ENCODE data around the gene BRINP1.

BRINP1 gene, protein sequence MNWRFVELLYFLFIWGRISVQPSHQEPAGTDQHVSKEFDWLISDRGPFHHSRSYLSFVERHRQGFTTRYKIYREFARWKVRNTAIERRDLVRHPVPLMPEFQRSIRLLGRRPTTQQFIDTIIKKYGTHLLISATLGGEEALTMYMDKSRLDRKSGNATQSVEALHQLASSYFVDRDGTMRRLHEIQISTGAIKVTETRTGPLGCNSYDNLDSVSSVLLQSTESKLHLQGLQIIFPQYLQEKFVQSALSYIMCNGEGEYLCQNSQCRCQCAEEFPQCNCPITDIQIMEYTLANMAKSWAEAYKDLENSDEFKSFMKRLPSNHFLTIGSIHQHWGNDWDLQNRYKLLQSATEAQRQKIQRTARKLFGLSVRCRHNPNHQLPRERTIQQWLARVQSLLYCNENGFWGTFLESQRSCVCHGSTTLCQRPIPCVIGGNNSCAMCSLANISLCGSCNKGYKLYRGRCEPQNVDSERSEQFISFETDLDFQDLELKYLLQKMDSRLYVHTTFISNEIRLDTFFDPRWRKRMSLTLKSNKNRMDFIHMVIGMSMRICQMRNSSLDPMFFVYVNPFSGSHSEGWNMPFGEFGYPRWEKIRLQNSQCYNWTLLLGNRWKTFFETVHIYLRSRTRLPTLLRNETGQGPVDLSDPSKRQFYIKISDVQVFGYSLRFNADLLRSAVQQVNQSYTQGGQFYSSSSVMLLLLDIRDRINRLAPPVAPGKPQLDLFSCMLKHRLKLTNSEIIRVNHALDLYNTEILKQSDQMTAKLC

DNA sequence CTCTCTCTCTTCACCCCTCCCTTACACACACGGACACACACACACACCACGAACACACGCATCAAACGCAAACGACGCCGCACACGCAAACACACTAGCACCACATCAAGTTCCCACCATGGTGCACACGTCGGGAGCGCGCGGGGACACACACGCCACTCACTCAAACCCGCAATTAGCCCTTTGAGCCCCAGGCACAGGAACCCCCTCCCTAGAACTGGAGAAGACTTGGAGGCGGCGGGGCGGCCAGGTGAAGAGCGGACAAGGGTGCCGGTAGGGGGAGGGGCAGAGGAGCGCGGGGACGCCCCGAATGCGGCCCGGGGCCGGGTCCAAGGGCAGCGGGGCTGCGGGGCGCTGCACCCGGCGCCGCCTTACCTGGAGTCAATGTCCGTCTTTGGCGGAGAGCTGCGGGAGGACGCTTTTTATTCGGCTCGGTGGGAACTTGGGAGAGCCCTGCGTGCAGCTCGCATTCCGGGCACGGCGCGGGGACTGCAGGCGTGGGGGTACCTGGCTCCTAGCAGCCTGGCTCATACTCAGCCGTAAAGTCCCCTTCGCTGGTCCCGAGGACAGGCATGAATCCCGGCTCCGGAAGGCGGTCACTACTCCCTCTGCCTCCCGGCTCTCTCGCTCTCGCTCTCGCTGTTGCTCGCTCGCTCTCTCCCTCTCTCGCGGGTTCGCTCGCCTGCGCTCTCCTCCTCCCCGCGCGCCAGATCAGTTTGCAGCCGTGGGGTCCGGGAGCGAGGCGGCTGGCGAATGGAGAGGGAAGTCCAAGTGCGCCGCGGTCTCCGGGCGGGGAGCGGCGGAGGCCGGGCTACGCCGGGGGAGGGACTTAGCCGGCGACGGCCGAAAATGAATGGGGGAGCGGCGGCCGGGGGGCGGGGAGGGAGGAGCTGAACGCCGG lies at the start of gene BRINP1:
BRINP1 (minus strand) TSS at position 755 of the 901 bp plus-strand sequence. CDS start 56,080 bp downstream, outside the sequence.
- DNase-seq = no peak

DNA sequence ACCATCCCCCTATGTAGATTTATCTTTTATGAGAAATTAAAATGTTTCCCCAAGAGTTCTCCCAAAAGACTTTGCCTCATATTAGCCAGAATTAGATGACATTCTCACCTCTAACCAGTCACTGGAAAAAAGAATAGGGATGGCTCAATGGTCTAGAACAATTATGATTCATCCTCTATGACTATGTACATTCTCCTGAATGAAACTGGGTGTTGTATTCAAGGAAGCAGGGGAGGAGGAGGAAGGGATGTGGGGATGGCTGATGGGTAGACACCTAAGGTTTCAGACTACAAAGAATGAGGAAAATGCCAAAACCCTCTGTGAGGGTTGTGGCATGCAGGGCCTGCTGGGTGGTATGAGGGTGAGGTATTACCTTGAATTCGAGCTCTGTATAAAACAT lies 49.5 kb upstream of the BRINP1 start:
- no peak for DNase-seq

DNA sequence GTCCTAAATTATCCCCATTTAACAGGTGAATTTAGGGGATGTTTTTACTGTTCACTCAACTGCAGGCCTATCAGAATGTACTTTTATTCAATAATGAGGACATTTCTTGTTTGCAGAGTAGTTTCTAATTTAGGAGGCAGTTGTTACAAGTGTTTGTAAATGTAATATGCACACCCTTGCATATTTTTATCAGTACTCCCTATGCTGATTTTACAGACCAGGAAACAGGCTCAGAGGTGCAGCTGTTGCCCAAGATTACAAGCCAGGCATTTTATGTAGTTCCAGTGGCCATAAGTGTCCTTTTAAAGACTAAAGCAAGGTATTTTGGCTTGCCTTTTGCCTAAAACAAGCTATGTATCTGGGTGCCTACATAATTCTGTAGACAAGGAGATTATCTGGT lies 47.6 kb upstream of the BRINP1 start:
- no peak for DNase-seq

DNA sequence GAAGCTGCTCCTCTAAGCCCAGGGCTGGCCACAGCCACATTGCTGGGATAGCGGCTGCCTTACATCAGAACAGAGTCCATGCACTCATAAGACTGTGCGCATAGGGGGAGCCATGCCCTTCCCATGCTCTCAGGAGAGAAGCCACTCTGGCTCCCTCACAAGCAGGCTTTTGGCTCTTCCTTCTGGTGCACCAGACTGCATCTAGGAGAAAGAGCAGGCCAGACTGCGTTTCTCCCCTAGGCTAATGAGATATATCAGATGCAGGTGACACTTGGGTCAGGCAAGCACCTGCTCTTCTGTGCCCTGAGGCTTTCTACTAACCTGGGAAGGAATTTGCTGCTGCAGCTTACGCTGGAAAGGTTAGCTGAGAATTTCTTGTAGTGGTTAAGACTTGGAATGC lies 43.2 kb upstream of the BRINP1 start:
- DNase-seq = no peak

DNA sequence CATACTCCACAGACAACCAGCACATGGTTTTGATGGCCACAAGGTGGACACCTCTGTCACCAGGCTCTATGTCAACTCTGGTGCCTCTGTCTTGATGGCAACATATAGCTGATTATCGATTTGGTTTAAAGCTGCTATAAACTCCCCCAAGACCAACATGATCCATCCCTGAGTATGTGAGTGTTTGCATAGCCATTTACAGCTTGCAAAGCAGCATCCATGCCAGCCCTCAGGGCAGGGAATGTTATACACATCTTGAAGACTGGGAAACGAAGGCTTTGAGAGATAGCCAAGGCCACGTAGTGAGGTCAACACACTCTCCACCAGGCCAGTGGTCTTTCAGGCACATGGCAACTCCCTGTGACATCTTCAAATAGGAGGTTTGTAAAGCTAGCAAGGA lies 40.3 kb upstream of the BRINP1 start:
- DNase-seq = no peak

DNA sequence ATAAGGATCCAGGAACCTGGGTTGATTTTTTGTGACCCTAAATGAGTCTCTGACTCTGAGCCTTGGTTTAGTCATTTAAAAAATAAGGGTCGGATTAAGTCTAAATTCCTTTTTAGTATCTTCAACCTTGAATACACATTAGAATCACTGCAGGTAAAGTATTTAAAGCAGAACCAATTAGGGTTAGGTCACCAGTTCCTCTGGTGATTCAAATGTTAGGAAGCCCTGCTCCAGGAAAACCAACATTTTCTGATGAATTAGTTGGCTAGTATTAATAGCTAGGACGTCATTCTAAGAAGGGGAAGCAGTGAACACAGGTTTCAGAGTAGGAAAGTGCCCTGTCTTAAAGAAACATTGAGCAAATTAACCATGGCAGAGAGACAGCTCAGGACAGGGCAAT lies 31.4 kb upstream of the BRINP1 start:
- DNase-seq = no peak

DNA sequence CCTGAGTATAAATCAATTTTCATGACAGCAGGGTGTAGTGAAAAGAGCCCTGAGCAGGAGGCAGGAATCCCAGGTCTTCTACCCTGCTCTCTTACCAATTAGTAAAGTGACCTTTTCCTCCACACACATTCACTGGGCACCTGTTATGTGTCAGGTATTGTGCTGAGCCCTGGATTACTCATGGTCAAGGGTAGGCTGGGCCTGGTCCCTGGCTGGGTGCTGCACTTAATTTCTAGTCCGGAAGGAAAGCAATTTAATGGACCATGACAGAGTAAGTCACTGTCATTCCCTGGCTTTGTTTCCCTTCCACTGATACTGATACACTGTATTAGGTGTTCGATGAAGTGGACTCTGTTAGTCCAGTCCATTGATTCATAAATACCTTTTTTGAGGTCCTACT lies 29.1 kb upstream of the BRINP1 start:
- DNase-seq = no peak

DNA sequence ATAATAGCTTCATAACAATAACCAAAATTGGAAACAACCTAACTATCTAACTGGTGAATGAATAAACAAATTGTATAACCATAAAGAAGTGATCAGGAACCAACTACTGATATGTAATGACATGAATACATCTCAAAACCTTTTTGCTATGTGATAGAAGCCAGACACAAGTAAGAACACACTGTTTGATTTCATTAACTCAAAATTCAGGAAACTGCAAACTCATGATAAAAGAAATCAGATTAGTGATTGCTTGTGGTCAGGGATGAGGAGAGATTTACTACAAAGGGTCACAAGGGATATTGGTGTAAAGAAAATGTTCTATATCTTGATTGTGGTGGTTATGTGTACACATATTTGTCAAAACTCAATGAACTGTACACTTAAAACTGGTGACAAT lies 22.6 kb upstream of the BRINP1 start:
- DNase-seq = no peak

DNA sequence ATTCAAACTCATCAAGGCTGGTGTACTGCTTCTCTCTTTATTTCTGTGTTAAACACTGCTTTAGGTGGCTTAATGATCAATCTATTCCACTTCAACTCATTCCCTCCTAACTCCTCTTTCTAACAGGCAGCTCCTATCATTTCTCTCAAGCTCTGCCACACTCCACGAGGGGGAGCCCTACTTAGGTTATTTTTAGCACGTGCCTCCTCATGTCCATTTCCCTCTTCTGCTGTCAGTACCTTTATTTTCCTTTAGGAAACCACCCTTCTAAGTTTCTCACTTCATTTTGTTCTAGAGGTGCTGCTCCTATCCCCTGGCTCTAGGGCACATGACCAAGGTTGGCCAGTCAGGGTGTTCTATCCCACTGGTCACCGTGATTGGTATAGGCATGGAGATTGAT lies 6.7 kb upstream of the BRINP1 start:
- no peak for DNase-seq

DNA sequence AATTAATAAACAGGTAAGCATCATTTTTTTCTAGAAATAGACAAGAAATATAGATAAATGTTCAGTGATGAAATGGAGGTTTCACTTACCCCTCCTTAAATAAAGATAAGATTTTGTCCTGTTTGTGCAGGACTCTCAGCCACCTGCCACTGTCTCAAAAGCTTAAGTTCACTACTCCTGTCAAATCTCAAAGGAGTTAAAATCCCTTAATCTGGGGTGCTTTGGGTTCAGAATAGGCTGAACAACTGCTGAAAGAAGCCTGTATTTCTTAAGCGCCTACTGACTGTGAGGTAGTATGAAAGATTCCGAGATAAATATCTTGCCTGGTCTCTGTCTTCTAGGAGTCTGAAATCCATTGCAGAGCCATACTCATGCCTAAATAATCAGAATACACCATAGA lies 3.7 kb upstream of the BRINP1 start:
- no peak for DNase-seq

DNA sequence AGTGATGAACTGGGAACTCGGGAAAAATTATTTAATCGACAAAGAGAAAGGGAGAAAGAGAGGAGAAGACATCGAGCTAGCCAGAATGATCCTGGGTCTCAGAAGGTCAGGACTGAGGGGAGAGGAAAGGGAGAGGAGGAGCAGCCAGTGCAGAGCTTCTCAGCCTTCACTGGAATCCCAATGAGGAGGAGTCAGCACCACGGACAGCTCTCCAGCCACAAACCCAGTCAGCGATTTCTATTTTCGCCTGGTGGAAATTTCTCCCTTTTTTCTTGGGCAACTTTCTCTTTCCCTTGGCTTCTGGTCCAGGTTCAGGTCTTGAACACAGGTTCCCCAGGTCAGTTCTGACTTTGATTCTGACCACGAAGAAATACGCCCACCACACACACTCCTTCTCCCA lies 1.6 kb upstream of the BRINP1 start:
- DNase-seq = no peak

DNA sequence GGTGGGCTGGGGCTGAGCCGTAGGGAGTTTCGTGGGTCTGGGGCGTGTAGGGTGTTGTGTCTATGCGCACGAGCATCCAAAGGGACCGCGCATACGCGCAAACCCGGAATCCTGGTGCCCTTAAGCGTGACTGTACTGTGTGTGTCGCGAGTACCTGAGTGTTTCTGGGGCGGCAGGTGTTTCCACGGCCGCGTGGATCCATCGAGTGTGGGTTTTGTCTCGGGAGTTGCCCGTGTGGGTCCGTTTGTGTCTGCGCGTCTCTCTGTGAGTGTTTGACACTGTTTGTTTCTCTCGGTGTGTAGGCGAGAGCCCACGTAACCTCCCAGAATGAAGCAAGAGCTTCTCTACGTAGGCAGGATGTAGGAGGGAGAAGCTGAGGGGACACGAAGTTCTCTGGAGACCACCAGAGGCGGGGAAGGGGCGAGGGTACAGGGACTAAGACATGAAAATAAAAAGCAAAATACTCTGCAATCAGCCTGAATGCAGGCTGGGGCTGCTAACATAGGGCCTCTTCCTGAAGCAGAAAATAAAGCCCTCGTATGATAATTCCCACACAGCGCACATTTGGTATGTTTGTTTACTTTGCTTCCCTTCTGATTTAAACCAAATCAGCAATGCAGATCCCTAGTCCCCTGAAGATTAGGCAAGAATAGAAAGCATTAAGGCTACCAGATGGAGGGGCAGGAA lies 588 bp upstream of the BRINP1 start:
- no peak for DNase-seq

DNA sequence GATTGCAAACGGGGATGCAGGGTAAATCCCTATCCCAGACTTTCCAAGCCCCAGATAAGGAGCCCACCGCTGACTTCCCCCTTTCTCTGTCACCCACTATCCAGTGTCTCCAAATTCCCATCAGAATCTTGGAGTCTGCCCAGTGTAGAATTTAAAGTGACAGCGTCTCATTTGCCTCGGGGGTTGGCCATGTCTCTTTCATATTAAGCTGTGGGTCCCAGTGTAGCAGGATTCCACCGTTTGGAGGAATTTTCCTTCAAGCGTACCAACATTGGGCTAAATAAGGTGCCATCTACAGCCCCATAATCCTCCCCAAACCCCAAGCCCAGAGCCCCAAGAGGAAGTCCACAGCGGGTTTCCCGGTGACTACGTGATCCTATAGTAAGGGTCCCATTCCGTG lies 1.1 kb downstream of the BRINP1 start:
- DNase-seq = no peak

DNA sequence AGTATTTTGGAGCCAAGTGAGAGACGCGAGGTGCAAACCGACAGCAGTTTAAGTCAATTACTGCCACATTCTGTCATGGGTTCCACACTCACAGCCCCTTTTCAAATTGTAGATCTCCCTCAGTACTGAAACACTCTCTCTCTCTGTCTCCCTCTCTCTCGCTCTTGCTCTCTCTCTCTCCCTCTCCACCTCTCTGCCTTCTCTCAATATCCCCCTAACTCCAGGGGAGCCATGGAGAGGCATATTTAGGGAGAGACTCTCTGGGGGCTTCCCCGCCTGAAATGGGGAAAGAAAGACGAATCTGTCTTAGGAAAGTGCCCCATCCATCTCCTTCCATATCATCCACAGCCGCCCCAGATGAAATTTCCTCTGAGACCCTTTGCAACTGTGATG lies 1.6 kb downstream of the BRINP1 start:
- DNase-seq = no peak

DNA sequence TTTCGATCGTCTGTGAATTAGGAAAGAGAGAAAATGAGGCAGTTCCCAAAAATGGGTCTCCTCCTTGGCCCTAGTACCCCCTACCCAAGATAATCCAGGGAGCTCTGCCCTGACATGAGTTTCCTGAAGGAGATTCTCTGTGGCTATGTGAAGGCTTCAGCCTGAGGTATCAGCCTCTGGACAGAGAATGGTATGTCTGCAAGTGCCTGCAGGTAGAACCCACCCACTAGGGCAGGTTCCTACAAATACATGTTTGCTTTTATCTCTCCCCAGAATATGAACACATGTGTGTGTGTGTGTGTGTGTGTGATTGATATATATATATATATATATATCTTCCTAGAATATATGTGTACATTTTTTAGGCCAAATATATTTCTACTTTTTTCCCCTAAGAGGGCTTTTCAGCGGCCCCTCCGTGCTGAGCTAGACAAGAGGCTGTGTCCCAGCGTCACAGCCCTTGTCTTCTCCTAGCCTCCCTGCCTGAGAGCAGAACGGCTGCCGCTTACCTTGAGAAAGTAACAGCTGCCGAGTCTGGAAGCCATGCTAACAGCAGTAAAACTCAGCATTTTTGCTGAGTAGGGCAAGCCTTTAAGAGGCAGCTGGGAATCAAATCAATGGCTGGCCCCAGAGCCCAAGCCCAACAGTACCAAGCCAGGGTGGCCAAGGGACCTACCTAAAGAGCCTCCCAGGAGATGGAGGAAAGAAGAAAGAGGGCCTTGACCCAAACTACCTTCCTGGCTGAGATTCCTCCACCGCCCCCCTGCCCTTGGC lies 2.1 kb downstream of the BRINP1 start:
- no peak for DNase-seq

DNA sequence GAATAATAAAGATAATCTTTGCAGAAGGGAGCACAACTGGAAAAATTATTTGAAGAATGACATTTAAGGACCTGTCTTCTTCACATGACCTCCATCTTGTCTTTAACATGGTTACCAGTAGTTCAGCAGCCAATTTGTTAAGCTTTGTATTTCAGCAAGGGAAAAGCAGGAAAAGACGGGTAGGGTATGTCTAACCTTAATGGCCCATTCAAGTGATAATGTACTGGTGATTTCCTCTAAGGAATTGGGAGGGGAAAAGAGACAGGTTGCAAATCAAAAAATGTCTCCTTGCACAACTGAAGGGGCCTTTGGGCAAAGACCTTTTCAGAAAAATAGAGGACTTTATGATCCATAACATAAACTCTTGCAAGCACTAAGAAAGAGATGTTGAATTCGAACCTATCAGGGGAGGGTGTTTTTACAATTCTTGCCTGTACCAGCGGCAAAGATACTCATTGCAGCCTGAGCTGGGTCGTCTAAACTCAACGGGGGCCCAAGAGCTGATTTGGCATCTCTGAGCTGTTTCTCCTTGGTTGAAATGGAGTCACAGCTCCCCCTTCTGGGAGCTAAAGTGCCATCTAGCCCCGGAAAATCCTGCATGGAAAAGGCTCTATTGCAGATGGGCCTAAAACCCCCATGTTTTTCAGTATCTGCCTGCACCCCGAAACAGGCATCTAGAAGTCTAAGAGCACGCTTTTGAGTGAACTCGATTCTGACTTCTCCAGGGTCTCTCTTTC lies 3.8 kb downstream of the BRINP1 start:
- no peak for DNase-seq

DNA sequence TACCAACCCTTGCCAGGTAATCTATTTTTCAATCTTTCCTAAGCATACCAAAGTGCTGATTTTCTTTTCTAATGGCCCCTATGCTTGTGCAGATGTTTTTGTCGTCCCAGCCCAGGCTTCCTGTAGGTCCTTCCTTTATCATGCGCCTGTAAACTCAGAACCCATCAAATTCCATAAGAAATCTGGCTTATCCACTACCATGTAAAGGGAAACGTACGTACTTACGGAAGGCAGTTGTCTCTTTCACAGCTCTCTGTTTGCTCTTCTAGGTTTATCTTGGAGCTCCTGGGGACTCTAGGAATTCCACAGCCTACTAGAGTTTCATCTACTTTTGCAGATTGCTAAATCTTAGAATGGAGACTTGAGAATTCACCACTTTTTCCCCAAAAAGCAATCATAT lies 9.0 kb downstream of the BRINP1 start:
- DNase-seq = no peak

DNA sequence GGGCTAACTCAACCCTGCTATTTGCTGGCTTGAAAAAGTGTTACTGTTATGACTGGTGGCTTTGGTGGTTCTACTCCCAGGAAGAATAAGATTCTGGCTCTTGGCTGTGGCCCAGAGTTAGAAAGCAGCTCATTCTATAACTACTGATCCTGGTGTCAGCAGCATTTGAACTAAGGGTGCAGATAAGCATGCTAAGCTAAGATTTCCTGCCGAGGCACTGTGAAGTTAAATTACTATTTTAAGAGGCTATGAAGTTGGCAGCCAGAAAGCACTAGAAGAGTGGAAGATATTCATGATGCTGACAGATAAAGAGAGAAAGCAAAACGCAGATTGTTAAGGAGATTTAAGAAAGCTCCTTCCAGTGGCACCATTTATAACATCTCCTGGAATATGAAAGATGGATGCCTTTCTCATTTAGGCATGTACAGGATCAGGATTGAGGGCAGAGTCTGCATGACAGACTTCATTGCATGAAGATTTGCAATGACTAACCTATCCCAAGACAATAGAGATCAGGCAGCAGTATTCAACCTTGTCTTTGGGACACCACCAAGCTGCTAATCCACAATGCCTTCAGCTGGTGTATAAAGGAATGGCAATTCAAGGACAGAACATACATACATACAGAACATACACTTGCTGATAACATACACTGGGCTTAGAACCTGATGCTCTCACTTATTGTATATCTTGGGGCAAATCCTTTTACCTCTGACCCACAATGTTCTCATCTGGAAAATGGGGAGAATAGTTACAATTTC lies 11.7 kb downstream of the BRINP1 start:
- DNase-seq = no peak

DNA sequence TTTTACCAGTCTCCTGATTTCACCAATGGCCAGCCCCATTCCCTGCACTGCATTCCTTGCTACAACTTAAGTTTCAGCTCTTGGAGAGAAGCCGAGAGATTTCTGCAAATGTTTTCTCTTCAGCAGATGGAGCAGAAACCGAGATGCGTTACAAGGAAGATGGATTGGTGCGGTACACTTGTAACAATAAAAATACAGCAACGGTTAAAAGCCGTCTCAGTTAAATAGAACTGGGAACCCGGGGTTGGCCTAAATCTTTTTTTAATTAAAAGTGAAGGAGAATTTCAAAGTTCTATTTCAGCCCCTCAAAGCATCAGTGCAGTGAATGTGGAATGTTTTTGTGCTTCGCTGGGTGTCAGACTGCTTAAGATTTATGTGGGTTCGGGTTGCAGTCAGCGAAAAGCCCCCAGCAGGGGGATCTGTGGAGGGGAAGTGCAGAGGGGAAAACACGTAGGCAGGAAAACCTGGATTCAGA lies 19.8 kb downstream of the BRINP1 start:
- DNase-seq = no peak
